GM21723 (cell line): ENCODE measurements around the gene KCND3.

Experiments used
- ATAC-seq: cut with Tn5 transposase; IDR thresholded peaks from one replicate; pipeline ENCODE4 v1.9.1; 2021; ENCODE audit warnings: mild to moderate bottlenecking, moderate library complexity; ENCODE audit not compliant: unreplicated experiment

The KCND3 gene

DNA sequence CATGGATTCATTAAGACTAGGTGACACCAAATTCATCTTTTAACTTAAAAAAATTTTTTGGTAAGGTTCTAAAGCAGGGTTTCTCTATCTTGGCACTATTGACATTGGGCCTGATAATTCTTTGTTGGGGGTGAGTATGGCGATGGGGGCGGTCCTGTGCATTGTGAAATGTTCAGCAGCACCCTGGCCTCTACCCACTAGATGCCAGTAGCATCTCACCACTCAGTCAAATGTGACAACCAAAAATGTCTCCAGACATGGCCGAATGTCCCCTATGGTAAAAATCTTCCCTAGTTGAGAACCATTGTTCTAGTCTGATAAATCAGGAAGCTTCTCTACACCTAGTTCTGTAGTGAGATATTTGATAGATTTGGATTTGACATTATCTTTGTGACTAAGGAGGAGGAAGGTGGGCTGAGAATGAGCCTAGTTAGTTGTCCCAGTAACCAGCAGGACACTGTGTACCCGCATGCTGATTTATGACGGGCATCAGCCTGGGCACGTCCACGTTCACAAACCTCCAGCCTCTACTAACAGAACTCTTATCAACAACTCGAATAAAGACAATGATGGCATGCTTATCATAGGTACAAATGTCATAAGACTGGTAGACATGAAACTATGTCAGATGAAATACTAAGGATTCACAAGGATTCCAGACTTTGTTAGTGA, 104.6 kb downstream of the KCND3 start:
- no peak for ATAC-seq

DNA sequence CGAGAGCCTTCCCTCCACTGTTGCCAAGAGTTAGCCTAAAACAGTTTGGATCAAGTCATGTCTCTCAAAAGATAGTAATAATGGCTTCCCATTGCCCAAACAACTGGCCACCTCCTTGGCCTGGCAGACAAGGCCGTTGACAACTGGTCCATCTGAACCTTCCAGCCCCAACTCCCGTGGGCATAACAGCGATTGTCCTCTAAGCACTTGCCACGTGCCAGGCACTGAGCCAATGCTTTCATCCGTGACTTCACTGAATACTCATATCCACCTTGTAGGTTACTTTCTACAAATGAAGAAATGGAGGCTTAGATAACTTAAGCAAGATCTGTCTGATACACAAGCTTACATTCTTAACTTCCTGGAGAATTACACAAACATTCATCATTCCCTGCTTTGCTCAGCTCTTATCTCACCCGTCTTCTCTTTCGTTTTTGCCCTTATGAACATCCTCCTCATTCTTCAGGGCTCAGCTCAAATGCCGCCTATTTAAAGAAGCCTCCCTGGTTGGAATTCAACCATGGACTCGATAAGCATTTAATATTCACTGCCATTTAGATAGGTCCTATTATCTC, 106.4 kb downstream of the KCND3 start:
- no peak for ATAC-seq

DNA sequence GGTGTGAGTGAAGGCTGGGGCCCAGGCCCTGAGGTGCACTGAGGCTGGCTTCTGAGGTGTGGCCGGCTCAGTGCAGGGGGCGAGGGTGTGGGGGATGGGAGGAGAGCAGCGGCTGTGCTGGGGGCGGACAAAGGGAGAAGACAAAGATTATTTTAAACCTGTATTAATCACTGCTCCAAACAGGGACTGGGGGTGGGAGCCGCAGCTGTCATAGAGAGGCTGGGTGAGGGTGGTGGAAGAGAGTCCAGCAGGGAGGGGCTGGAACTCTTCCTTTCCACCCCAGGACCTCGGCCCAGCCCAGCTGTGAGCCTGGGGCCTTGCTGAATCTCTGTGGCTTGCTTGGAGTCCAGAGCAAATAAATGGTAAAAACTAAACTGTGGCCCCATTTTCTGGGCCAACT, 106.9 kb downstream of the KCND3 start:
- ATAC-seq: no peak

DNA sequence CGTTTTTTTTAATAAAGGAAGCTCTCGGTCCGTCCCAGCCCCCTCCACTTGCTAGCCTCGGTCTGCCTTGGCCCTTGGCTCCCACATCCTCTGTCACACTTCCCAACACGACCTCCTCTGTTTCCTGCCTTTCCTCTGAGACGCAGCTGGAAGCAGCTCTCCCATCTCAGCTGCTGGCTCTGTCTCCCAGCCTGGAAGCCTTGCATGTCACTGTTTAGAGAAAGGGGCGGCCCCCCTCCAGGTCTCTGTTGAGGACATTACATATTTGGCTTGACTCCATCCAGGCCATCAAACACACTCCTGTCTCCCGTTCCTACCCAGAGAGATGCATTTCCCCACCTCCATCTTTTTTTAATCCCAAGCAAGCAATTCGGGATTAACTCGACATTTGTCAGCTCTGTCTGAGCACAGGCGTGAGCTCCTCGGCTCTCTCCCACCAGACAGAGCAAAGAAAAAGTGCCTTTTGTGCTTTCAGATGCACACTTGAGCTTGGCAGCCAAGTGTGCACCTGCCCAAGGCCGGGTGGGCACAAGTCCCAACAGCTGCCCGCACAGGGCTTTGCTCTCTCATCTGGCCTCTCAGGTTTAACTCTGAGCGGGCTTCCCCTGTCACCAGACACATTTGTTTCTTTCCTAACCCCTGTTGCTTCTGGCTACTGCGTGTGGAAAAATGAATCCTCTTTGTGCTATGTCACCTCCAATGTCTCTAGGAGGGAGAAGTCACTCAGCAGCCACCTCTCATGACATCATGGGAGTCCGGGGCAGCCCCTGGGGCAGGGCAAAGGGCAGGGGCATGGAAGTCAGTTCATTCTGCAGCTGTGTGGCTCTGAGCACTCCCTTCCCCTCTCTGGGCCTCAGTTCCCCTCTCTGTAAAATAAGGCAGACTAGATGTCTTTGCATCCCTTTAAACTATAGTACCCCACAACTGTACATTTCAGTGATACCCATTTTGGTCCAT, 108.3 kb downstream of the KCND3 start:
- ATAC-seq: no peak

DNA sequence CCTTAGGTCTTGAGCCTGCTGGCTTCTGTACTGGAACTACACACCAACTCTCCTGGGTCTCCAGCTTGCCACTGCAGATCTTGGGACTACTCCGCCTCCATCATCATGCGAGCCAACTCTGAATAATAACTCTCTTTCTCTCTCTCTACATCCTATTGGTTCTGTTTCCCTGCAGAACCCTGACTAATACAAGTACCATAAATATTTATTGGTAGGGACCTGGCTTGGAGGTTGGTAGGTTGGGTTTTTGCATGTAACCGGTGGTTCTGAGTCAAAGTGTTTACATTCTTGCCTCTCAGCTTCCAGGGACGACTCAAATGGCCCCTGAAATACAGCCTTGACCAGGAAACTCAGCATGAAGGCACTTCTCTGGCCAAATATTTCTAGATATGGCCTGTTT, 110.4 kb downstream of the KCND3 start:
- ATAC-seq: no peak

DNA sequence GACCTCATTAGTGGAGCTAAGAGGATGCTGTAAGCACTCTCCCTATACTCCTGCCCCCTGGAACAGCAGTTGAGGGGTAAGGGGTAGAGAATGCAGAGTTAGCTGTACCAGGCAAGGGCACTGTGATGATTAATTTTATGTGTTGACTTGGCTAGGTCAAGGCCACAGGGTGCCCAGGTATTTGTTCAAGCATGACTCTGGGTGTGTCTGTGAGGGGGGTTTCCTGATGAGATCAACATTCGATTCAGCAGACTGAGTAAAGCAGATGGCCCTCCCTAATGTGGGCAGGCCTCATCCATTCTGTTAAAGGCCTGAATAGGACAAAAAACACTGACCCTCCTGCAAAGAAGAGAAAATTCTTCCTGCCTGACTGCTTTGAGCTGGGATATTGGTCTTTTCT, 110.8 kb downstream of the KCND3 start:
- ATAC-seq: no peak

DNA sequence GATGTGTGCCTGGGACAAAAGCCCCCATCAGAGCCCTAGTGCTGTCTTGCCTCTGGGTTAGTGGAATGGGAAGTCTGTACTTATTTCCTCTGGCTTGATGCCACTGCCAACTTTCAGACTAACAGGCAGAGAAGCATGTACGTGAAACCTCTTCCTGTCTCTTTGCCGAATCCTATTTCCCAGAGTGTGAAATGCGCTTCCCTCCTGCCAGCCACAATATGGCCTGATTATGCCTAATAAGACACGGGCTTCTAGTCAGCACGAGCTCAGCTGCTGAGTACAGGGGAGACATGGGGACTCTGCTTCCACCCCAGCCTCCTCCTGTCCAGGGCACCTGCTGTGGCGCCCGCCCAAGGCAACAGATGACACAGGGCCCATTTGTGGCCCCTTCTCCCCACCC, 111.4 kb downstream of the KCND3 start:
- no peak for ATAC-seq

DNA sequence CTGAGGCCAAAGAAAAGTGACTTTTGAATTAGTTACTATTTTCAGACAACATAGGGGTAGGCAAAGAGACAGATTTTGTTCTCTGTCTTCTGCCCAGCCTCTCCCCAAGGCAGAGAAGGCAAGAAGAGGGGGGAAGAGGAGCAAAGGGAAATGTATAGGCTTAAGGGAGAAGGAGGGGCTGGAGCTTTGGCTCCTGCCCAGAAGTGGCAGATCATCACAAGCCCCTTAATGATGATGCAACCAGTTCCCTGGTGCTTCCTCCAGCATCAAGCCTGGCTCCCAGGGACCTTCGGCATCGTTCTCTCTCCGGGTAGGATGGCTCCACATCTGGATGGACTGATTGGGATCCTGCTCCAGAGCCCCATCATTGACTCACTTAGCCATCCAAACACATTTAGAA, 112.8 kb downstream of the KCND3 start:
- no peak for ATAC-seq

DNA sequence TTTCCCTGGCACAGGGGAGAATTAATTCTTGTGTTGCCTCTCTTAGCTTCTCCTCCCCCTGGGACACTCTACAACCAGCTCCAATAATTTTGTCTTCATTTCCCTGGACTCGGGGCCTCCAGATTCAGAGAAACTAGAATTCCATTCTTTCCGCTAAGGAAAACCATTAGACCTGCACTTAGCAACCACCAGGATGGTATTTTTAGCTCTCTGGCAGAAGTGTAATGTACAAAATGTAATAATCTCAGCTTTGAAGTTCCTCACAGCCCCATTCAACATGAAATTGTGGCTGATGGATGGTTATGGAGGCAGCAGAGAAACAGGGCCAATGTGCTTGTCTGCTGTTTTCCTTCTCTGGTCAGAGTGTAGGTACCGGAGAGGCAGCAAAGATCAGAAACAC, 113.8 kb downstream of the KCND3 start:
- no peak for ATAC-seq

DNA sequence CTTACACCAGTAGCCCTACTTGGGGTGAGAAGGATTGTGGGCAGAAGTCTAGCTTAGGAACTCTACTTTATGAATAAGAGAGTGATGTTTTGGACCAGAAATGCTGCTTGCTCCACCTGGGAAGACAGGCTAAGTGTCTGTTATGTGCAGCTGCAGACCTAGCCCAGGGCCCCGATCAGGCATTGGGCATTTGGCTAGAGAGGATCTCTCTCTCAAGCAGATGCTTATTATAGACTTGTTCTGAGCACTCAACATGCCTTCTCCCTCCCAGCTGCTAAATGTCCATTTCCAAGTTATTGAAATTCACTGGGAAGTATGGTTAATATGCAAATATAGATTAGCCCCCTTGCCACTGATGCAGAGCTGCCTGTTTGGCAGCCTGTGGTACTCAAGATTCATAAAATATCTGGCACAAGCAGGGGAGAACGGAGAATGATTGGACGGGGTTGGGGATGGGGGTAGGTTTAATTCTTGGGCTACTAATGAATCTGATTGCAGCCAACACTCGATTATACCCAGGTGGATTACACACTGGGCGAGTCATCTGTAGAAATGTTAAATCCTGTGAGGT, 115.9 kb downstream of the KCND3 start:
- no peak for ATAC-seq

DNA sequence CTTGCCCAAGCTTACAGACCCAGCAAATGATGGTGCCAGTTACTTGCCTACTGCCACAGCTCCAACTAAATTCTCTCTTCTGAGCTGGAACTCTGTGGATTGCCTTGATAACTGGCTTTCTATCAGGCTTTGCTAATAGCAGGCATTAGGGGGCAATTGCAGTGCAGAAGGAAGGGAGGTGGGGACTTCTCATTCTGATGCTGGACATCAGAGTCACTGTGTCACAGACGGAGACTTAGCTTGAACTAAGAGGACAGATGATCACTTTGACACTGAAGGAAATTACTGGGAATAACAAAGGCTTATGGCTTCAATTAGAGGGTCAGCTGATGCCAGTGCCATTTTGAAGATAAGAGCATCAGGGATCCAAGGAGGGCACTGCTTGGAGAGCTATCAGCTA, 119.3 kb downstream of the KCND3 start:
- ATAC-seq: no peak

DNA sequence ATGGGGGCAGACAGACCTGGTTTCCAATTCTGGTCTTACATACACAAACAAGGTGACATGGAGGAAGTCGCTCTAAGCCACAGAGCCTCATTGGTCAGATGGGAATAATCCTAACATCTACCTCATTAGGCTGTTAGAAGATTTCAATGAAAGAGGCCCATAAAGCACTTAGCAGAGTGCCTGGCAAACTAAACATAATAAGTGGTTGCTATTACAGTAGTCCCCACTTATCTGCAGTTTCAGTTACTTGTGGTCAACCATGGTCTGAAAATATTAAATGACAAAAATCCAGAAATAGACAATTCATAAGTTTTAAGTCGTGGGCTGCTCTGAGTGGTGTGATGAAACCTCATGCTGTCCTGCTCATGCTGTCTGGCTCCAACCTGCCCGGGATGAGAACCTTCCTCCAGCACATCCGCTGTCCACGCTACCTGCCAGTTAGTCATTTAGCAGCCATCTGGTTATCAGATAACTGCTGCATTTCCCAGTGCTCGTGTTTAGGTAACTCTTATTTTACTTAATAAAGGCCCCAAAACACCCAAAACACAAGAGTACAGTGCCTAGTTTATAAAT, 121.5 kb downstream of the KCND3 start:
- ATAC-seq: no peak

DNA sequence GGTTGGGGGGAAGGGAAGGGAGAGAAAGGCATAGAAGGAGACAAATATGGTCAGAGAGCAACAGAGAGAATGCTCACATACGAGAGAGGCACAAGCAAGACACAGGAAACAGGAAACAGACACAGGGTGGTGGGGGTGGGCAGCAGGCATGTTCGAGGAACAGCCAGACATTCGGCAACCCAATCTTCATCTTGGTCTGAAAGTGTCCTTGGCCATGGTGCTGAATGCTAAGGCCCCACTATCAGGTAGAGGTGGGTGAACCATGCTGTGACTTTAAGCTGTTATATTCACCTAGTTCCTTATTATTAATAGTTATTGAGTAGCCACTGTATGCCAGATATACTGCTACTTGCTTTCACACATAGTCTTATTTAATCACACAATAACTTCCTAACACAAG, 124.6 kb downstream of the KCND3 start:
- no peak for ATAC-seq

DNA sequence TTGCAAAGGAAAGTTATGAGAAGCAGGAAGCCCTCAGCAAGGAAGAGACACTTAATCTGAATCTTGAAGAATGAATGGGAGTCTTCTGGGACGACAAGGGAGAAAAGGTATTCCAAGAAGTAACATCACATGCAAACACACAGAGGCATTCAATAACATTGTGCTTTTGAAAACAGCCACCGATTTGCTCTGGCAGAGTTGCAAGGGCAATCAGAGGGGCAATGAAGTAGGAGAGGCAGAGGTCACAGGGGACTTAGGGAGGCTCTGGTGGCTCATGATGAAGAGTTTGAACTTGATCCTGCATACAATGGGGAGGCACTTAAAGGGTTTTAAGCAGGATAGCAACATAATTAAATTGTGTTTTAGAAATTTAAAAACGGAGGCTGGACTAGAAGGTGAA, 126.1 kb downstream of the KCND3 start:
- no peak for ATAC-seq

DNA sequence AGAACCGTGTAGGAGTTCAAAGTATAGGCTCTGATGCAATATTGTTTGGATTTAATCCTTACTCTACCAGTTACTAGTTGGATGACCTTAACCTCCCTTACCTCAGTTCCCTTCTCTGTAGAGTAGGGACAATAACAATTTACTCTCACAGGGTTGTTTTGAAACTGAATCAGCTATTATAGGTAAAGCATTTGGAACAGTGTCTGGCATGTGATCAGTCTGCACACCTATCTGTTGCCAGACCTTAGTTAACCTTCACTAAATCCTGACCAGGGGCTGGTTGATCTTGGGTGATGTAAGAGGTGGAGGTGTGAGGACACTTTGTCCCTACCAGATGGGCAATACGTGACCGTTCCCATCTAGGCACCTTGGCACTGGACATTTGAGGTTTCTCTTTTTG, 126.9 kb downstream of the KCND3 start:
- ATAC-seq: no peak

DNA sequence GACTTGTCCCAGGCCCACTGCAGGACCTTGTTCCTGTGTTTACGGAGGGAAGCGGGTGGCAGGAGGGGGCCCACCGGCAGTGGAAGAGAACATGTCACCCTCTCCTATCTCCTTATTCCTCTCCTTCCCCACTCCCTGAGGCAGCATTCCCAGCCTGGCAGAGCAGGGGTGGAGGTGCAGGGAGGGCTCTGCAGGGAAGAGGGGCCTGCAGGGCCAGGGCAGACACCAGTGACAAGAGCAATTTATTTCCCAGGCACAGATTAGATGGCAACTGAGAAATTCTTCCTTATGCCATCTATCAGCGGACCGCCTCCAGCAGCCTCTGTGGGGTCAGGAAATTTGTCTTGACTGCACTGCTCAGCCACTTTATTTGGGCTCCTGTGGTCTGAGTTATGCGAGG, 127.9 kb downstream of the KCND3 start:
- no peak for ATAC-seq

DNA sequence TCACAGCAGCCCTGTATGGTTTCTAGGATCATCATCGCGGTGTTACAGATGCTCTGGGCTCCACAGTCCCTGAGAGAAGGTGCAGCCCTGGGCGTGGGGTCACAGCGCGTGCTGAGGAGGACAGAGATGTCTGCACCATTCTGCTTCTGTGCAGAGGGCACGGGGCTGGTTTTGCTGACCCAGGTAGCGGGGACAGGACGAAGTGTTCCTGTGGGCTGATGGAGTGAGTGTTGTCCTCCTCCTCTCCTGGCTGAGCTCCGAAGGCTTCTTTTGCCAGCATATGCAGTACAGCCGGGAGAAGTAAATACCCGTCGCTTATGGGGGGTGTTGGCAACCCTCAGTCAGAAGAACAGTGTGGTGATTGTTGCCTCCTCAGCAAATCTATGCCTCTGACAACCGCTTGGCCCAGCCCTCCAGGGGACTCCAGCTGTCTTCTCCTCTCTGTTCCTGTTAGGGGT, 132.2 kb downstream of the KCND3 start:
- no peak for ATAC-seq

DNA sequence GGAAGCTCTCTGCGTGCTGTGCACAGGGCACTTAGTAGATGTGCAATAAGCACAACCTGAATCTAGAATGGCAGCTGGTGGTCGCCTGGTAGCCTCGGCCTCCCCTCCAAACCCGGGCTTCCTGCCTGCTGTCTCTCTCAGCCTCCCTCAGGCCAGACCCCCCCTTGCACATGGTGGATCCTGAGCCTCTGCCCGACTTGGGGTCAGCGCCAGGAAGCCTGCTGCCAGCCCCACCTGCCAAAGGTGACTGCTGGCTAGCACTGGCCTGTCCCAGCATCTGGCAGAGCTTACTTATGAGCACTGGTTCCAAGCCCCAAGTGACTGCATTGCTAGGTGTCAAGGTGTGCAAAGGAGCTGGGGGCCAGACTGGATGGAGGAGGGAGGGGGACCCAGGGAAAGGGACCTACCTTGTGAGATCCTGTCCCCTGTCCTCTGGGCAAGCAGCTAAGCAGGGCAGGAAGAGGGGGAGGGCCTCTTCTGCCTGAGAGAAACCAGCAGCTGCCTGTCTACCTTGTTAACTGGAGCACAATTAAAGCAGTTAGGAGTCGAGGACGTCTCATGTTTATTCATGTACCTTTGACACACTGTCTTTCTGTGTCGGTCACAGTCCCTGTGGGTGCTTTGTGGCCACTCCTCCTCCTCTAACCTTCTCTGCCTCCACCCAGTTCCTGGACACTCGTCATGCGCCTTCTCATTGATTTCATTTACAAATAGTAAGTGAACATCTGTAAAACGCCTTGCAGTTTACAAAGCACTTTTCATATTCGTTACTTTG, 132.9 kb downstream of the KCND3 start:
- no peak for ATAC-seq

DNA sequence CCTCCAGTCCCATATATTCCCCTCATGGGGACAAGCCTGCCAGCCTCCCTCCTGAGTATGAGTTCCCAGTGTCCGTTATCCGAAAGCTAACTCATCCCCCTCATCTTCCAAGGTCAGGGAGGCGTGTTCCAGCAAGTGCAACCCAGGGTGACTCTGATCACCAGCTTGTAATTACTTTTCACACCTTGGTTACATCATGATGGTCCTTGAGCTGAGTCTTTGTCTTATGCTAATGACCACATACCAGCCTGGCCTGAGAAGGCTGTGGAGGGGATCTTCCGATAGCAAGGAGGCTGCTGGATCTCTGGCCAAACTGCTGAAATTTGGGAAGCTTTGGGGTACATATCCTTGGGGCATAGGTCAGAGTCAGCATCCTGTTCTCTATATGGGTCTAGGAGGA, 134.2 kb downstream of the KCND3 start:
- ATAC-seq: no peak

DNA sequence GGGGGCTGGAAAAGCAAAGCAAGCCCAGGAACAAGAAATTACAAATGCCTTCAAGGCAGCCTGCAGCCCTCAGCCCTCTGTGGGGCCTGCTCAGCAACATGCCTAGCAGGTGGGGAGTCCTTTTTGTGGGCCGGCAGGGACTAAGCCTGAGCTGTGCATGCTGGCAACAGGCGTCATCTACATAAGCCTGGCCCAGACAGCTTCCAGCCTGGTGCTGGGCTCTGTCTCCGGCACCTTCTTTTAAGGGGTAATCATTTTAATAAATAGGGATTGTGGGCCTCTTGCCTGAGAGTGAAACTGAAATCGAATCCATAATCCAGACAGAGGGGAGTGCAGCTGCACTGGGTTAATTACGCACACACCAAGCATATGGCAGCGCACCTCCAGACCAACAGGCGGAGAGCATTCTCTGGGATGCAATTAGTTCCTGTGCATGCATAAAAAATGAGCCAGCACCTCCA, 137.2 kb downstream of the KCND3 start:
- ATAC-seq: no peak
